Activated naive CD4-positive, alpha-beta T cell treated with anti-CD3 and anti-CD28 coated beads, Interleukin-2, amount 10 ng/mL, durations not matched to agents 7 days and 5 days (primary cell): ENCODE data around the gene SLC6A6.

Experiments
- CTCF ChIA-PET: fragments of 350-600 bp; sonication (Branson Sonifier 250); formaldehyde crosslinking; loops from one replicate; lab custom pipeline; 2021; ENCODE audit warnings: antibody characterized with exemption; lab: Charles Lee
- DNase-seq: peaks from one replicate; pipeline ENCODE4 v3.0.0-alpha.2; 2020
- H3K27ac Mint-ChIP-seq: one replicate; pipeline ENCODE4 v1.8.0; 2021; ENCODE audit warnings: mild to moderate bottlenecking, moderate library complexity, mixed read lengths
- H3K27me3 Mint-ChIP-seq: one replicate; pipeline ENCODE4 v1.8.0; 2021; ENCODE audit warnings: mild to moderate bottlenecking, mixed read lengths
- H3K36me3 Mint-ChIP-seq: one replicate; pipeline ENCODE4 v1.8.0; 2021; ENCODE audit warnings: mixed read lengths
- H3K4me1 Mint-ChIP-seq: one replicate; pipeline ENCODE4 v1.8.0; 2021; ENCODE audit warnings: mixed read lengths
- H3K4me3 Mint-ChIP-seq: one replicate; pipeline ENCODE4 v1.8.0; 2021; ENCODE audit warnings: mild to moderate bottlenecking, moderate library complexity, mixed read lengths
- H3K9me3 Mint-ChIP-seq: one replicate; pipeline ENCODE4 v1.8.0; 2021; ENCODE audit warnings: mixed read lengths

Gene SLC6A6

DNA sequence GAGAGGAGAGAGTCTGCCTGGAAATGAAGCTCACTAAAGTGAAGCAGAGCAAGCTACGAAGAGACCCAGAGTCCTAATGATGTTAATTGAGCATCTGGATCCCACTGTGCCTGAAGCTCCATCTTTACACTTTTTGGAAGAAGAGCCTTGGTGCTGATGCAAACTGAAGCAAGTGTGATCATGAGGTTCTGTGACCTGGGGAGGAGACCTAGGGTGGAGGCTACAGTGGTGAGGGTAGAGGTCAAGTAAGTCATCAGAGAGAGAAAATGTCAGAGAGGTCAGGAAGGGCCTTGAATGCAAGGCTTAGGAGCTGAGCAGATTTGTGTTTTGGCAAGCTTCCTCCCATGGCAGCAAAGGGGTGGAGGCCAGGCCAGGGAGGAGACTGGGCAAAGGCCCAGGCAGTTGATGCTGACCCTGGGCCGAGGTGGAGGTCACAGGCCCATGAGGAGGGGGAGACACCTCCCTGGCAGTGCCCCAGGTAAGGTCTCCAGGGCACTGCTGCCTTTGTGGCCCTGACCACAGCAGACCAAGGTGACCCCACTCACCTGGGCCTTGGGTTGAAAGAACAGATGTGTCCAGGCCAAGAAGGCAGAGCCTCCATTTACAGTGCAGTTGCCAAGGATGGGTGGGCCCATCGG, 136.2 kb downstream of the SLC6A6 start:
- no peaks in the 10 kb centered on the region for H3K36me3 Mint-ChIP-seq
- CTCF ChIA-PET: interaction anchor here (0.8 to 1.1 kb wide), 3 partner anchors 11 to 335 kb away, joined by 3 to 4 read pairs (median 3); no protein-coding TSS in a partner anchor
- H3K27ac Mint-ChIP-seq: no peak overlapping the region
- H3K27me3 Mint-ChIP-seq: peaks cover 24% of the 10 kb centered on the region
- H3K4me3 Mint-ChIP-seq: no peak overlapping the region
- DNase-seq: no peak
- no peaks in the 10 kb centered on the region for H3K9me3 Mint-ChIP-seq
- H3K4me1 Mint-ChIP-seq: no peaks in the 10 kb centered on the region
